Measurements from ENCODE around the gene CBX6. TPM values are rescaled to one million over a fixed set of nuclear protein-coding genes. Genes with fewer than 3 reads are reported as not detected.

The CBX6 gene
- total RNA-seq, 2 experiments from 2014 or later = 162 to 166 TPM

- POLR2A ChIA-PET = no interaction called here
Observed at GRCh38 chr22:38846412-38846811, 25.6 kb downstream of the CBX6 start.

GRCh38 chr22:38845004-38845740 lies 26.8 kb downstream of the CBX6 start:
- ChIA-PET POLR2A (no interaction called here), CTCF (interaction anchor here (1.0 to 4.9 kb wide), 6 partner anchors 8 to 77 kb away, joined by 3 to 27 read pairs (median 7); no protein-coding TSS in a partner anchor)

More at GRCh38 chr22:38846412-38846811, 25.6 kb downstream of the CBX6 start:
- CTCF ChIA-PET = interaction anchor here (0.9 to 1.3 kb wide), 2 partner anchors 77 to 80 kb away, joined by 3 to 4 read pairs; no protein-coding TSS in a partner anchor

- ChIA-PET CTCF (interaction anchor here (0.5 to 4.9 kb wide), 6 partner anchors 9 to 484 kb away, joined by 3 to 27 read pairs (median 6); no protein-coding TSS in a partner anchor), POLR2A (interaction anchor here (0.6 kb wide), 1 partner anchor 86 kb away, joined by 4 read pairs; no protein-coding TSS in a partner anchor)
Observed at GRCh38 chr22:38844315-38845003, 27.6 kb downstream of the CBX6 start.

GRCh38 chr22:38843657-38844314 lies 28.2 kb downstream of the CBX6 start, which contains the start of gene NPTXR:
NPTXR (minus strand) TSS chr22:38844028.
- POLR2A ChIA-PET = interaction anchor here (0.6 to 1.2 kb wide), 2 partner anchors 75 to 86 kb away, joined by 4 read pairs; no protein-coding TSS in a partner anchor
- CTCF ChIA-PET = interaction anchor here (0.5 to 4.9 kb wide), 11 partner anchors 10 to 484 kb away, joined by 3 to 27 read pairs (median 5); partner anchors contain the start of gene SUN2

DNA sequence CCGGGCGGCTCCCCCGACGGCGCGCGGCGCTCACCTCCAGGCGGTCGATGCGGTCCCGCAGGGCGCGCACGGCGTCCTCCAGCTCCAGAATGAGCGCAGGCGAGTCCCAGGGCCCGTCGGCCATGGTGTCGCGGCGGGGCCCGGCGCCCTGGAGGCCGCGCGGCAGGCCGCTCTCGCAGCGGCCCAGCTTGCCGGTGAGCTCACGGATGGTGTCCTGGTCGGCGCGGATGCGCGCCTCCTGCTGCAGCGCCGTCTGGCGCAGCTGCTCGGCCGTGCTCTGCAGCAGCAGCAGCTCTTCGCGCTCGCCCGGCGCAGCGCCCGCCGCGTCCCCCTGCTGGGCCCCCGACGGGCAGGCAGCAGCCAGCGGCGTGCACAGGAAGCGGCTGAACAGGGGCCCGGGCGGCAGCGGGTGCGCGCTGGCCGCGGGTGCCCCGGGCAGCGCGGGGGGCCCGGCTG lies 28.8 kb downstream of the CBX6 start:
- POLR2A ChIA-PET = interaction anchor here (0.6 to 1.2 kb wide), 3 partner anchors 53 to 98 kb away, joined by 3 to 4 read pairs (median 4); no protein-coding TSS in a partner anchor

GRCh38 chr22:38842512-38843200 lies 29.4 kb downstream of the CBX6 start:
- ChIA-PET POLR2A (interaction anchor here (0.6 to 1.2 kb wide), 3 partner anchors 54 to 99 kb away, joined by 3 to 4 read pairs (median 4); no protein-coding TSS in a partner anchor), CTCF (interaction anchor here (1.0 to 4.9 kb wide), 9 partner anchors 11 to 107 kb away, joined by 3 to 27 read pairs (median 6); partner anchors contain the start of gene SUN2)

More for the DNA sequence above, 28.8 kb downstream of the CBX6 start:
- CTCF ChIA-PET = interaction anchor here (1.0 to 4.9 kb wide), 9 partner anchors 10 to 108 kb away, joined by 3 to 27 read pairs (median 6); partner anchors contain the start of gene SUN2

DNA sequence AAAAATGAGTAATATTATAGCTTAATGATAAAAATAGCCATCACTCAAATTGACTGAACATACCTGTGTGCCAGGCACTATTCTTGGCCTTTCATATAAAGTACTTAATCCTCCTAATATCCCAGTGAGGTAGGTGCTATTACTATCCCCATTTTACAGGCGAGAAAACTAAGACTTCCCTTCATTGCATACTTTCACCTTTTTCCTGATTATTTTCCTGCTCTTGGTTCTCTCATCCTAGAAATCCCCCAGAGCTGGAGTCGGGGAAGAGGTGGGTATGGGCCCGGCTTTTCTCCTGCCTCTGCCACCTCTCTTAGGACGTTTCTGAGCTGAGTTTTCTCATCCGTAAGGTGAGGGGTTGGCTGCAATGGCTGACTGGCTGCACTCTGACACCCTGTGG lies 30.4 kb downstream of the CBX6 start:
- CTCF ChIA-PET = interaction anchor here (0.9 to 4.9 kb wide), 2 partner anchors 17 to 74 kb away, joined by 3 to 27 read pairs; no protein-coding TSS in a partner anchor
- POLR2A ChIA-PET = no interaction called here

DNA sequence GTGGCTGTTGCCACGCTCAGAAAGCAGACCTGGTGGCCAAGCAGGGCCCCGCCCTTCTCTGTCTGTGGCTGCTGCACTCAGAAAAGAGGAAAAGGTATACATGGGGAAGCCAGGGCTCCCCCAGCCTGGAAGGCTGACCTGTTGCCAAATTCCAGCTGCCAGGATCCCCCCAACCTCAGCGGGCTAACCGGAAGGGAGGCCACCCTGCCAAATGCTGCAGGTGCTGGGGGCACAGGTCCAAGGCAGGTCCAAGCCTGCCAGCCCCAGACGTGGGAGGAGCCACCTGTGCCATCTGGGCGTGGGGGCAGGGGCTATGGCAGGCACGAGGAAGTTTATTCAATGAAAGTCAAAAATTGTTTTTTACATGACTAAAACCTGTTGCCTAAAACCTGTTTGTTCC lies 30.8 kb downstream of the CBX6 start:
- ChIA-PET POLR2A (no interaction called here), CTCF (interaction anchor here (0.9 to 4.9 kb wide), 2 partner anchors 17 to 73 kb away, joined by 3 to 27 read pairs; no protein-coding TSS in a partner anchor)

- ChIA-PET CTCF (interaction anchor here (0.6 kb wide), 1 partner anchor 89 kb away, joined by 3 read pairs; no protein-coding TSS in a partner anchor), POLR2A (no interaction called here)
Observed at GRCh38 chr22:38840129-38840528, 31.9 kb downstream of the CBX6 start.

GRCh38 chr22:38839686-38840085 lies 32.3 kb downstream of the CBX6 start:
- CTCF ChIA-PET = interaction anchor here (0.9 kb wide), 1 partner anchor 71 kb away, joined by 3 read pairs; no protein-coding TSS in a partner anchor
- POLR2A ChIA-PET = interaction anchor here (0.7 kb wide), 1 partner anchor 88 kb away, joined by 4 read pairs; no protein-coding TSS in a partner anchor

- CTCF ChIA-PET = interaction anchor here (1.2 to 1.4 kb wide), 2 partner anchors 11 to 68 kb away, joined by 4 read pairs; no protein-coding TSS in a partner anchor
Observed at GRCh38 chr22:38837414-38837928, 34.5 kb downstream of the CBX6 start.

DNA sequence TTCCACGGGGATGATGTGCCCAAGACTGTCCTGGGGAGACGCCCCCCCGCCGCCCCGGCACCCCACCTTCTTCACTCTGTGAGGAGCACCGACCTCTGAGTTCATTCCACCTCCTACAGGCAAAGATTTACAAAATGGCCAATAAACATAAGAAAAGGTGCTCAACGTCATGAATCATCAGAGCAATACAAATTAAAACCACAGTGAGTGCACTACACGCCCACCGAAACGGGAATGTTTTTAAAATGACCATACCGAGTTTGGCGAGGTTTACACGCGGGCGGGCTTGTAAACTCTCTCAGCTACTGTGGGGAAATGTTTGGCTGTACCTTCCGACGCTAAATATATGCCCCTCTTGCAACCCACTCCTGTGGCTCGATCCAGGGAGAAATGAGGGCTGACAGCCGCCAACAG lies 36.1 kb downstream of the CBX6 start:
- POLR2A ChIA-PET = no interaction called here
- CTCF ChIA-PET = no interaction called here

More at GRCh38 chr22:38837414-38837928, 34.5 kb downstream of the CBX6 start:
- POLR2A ChIA-PET = interaction anchor here (0.7 kb wide), 1 partner anchor 408 kb away, joined by 3 read pairs; no protein-coding TSS in a partner anchor

DNA sequence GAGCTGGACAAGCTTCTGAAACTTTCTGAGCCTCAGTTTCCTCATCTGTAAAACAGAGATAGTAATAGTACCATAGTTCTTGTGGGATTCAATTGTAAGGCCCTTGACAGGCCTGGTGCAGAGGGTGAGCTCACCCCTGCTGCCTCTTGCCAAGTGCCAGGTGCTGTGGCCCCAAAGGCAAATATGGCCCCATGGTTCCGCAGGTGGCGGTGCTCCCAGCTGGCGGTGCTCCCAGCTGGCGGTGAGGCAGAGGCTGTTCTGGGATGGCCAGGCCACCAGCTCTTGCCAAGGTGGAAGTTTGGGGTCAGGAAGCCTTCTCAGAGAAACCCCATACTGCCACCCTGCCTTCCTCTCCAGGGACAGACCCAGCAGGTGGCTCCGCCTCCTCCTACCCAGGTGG lies 37.0 kb downstream of the CBX6 start:
- CTCF ChIA-PET = no interaction called here
- POLR2A ChIA-PET = no interaction called here

GRCh38 chr22:38834215-38834953 lies 37.6 kb downstream of the CBX6 start:
- CTCF ChIA-PET = no interaction called here
- POLR2A ChIA-PET = no interaction called here

- POLR2A ChIA-PET = interaction anchor here (0.5 kb wide), 1 partner anchor 96 kb away, joined by 3 read pairs; no protein-coding TSS in a partner anchor
- CTCF ChIA-PET = no interaction called here
Observed at GRCh38 chr22:38833061-38833460, 39.0 kb downstream of the CBX6 start.

- POLR2A ChIA-PET = interaction anchor here (0.5 kb wide), 1 partner anchor 95 kb away, joined by 3 read pairs; no protein-coding TSS in a partner anchor
- CTCF ChIA-PET = no interaction called here
Observed at GRCh38 chr22:38832005-38832978, 39.7 kb downstream of the CBX6 start.
